ENCODE results near the gene RAB27A. TPM values are rescaled to one million over a fixed set of nuclear protein-coding genes. Genes with fewer than 3 reads are reported as not detected.

Gene RAB27A
- total and polyA plus RNA-seq, 2 of the 13 experiments (the other 11 are each of a cell fraction or from before 2014, with no cell fraction given) = 3.4 to 8.1 TPM

- TF ChIP-seq RXRA (CRISPR knock-in tag; IDR thresholded peaks at IDR 0.05) (0 out of 2 replicates have a peak, but pooled peaks have one; percentile 47), PCBP2 (optimal IDR thresholded peaks at IDR 0.05; ENCODE audit: low read depth, low read length, poor library complexity, severe bottlenecking) (no peak), ZNF264 (CRISPR knock-in tag; IDR thresholded peaks at IDR 0.05) (no peak; the same call in none of the 2 replicates), MLXIP (CRISPR knock-in tag; IDR thresholded peaks at IDR 0.05; ENCODE audit: borderline replicate concordance) (no peak), EP300 (IDR thresholded peaks at IDR 0.05; ENCODE audit: low read depth in 2 of 2, low read length in 2 of 2) (peak in 1 of 2 experiments; percentile 46; a peak in 1 of 4 replicates), EP300 (CRISPR knock-in tag; IDR thresholded peaks at IDR 0.05; ENCODE audit: borderline replicate concordance) (peak; percentile 33; the same call in 1 of the 2 replicates), NFYC (CRISPR knock-in tag; IDR thresholded peaks at IDR 0.05) (no peak), ZNF572 (CRISPR knock-in tag; IDR thresholded peaks at IDR 0.05) (no peak), ZNF256 (CRISPR knock-in tag; conservative IDR thresholded peaks at IDR 0.05) (no peak), ZNF644 (CRISPR knock-in tag; IDR thresholded peaks at IDR 0.05; ENCODE audit: low read depth) (peak; percentile 93), FOXO4 (CRISPR knock-in tag; conservative IDR thresholded peaks at IDR 0.05) (0 out of 2 replicates have a peak, but pooled peaks have one; percentile 57), POLR2A (IDR thresholded peaks at IDR 0.05; ENCODE audit: insufficient read depth in 1 of 2, low read depth in 2 of 2, low read length in 2 of 2) (peak; percentile 83 to 85), AFF4 (CRISPR knock-in tag; IDR thresholded peaks at IDR 0.05) (no peak), SALL1 (CRISPR knock-in tag; IDR thresholded peaks at IDR 0.05) (peak; percentile 86), ZMAT5 (CRISPR knock-in tag; IDR thresholded peaks at IDR 0.05; ENCODE audit: borderline replicate concordance, low read depth) (no peak), SNAPC5 (CRISPR knock-in tag; IDR thresholded peaks at IDR 0.05; ENCODE audit: borderline replicate concordance) (no peak), ZNF747 (CRISPR knock-in tag; IDR thresholded peaks at IDR 0.05; ENCODE audit: borderline replicate concordance) (no peak; the same call in 1 of the 2 replicates), ZNF773 (CRISPR knock-in tag; IDR thresholded peaks at IDR 0.05; ENCODE audit: borderline replicate concordance) (peak; percentile 27; the same call in 1 of the 2 replicates)
Measured at GRCh38 chr15:55318588-55319494, 29.2 kb upstream of the RAB27A start, which contains the start of the genes PIGB and PIGBOS1 (continued).
